ENCODE data around the gene PSMD13. TPM values are rescaled to one million over a fixed set of nuclear protein-coding genes. Genes with fewer than 3 reads are reported as not detected.

PSMD13 gene
- total RNA-seq, 2 experiments from 2014 or later = 246 to 250 TPM

DNA sequence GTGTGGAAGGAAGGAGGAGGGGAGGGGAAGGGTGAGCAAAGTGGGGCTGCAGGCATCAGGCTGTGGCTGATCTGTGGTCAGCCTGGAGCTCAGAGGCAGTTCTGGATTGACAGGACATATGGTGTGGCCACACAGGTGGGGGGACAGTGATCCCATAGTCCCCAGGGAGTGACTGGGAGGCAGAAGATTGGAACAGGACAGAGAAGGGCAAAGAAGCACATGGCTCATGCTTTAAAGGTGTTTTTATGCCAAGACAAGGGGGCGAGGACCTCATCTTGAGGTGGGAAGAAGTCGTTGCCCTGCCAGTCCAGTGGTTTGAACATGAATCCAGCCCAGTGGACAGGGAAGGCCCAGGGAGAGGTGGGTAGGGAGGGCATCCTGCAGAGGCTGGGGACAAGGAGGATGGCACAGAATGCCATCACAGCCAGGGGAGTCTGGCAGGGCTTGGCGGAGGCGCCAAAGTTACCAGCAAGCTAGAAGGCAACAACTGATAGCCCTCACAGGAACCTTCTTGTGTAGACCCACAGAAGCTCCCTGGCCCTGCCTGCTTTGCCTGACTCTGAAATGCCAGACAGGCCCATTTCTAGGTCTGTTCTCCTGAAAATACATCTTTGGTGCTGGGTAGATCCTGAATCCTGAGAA lies 32.7 kb upstream of the PSMD13 start:
- ChIA-PET POLR2A (no interaction called here), CTCF (no interaction called here)

DNA sequence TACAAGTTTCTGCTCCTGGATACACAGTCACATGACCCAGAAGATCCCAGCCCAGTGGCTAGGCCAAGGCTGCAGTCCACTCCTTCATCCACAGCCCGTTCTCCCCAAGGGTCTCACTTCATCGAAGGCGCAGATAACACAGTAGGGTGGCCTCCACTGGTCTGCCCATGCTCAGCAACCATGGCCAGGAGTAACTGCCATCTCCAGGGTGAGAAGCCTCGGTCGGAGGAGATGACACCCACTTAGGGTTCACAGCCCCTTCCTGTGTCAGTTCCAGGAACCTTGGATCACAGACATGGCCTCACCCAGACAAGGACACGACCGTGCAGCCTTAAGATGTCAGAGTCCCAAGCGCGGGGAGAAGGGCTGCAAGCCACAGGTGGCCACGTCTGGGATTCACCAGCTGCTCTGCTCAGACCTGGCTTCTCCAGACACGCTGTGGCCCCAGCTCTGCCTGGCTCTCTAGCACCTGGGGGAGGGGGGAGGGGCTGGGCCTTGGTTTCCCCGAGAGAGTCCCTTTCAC lies 32.1 kb upstream of the PSMD13 start:
- CTCF ChIA-PET = no interaction called here
- POLR2A ChIA-PET = no interaction called here

DNA sequence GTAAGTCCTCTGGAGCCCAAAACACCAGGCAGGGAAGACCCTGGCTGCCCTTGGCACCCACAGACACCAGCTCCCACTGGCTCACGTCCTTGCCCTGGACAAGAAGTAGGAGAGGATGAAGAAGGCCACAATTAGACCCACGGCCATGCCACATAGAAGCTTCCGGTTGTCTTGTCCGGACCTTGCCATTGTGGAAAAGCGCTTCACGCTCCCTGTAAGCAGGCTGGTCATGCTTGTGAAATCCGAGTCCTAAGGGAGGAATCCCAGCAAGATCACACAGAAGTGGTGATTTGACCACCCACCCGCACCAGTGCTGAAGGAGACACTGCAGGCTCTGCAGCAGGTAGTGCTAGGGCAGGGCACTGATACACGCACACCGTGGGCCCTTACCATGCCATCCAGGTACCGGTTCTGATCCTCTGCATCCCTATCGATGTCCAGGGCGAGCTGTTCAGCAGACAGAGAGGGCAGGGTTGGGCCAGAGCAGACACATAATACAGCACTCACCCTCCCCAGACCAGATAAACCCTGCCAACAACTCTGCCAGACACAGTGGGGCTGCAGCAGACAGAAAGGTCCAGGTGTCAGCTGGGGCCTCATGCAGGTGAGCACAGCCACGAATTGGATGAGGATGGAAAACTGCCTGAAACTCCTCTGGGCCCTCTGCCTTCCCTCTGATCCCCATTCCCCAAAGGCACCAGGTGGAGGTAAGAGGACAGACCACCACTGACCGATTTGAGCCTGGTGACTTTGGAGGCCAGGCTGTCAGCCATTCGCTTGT lies 31.4 kb upstream of the PSMD13 start:
- POLR2A ChIA-PET = interaction anchor here (1.1 to 1.3 kb wide), 2 partner anchors 14 to 63 kb away, joined by 3 to 4 read pairs; no protein-coding TSS in a partner anchor

DNA sequence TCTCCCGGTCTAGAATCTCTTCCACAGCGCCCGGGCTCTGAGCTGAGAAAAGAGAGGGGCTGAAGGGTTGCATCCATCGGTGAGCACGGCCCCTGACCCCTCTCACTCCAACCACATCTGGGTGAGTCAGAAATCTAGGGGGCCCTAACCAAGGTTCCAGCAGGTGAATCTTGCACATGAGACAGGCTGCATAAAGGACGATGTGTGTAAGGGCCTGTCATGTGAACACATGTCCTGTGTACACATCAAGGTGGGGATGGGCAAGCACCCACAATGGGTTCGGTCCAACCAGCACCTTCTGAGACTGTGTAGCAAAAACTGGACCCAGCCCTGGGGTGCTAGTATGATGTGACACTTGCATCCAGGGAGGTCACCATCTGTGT lies 30.8 kb upstream of the PSMD13 start:
- ChIA-PET POLR2A (interaction anchor here (1.1 to 1.4 kb wide), 3 partner anchors 13 to 134 kb away, joined by 3 to 4 read pairs (median 3); no protein-coding TSS in a partner anchor), CTCF (interaction anchor here (0.8 to 0.9 kb wide), 2 partner anchors 31 to 62 kb away, joined by 3 read pairs; partner anchors contain the start of gene PSMD13)

More for the DNA sequence above, 31.4 kb upstream of the PSMD13 start:
- CTCF ChIA-PET = interaction anchor here (0.8 kb wide), 1 partner anchor 63 kb away, joined by 3 read pairs; no protein-coding TSS in a partner anchor

DNA sequence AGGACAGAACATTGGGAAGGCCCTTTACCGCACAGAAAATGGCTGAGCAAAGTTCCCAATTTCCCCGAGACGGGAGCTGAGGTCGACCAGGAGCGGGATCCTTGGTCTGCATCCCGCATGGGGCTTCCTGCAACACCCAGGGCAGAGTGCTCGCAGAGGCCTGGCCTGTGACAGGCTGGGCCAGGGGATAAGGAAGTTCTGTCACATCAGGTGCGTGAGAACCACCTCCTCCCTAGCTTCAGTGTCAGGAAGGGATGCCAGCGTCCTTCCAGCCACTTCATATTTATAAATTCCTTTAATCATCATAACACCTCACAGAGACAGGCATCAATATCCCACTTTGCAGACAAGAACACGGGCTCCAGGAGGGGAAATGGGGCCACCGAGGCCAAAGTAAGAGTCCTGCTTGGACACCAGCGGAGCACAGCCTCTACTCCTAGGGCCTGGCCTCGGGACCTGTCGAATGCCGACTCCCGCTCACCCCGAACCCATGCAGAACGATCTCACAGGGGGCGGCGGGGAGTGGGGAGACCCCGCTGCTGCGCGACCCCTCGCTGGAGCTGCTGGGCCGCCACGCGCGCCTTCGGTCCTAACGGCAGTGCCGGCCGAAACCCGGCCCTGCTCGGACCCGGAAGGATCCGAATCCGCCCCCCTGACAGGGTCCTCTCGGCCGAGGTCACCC lies 30.1 kb upstream of the PSMD13 start:
- ChIA-PET CTCF (interaction anchor here (0.8 to 2.2 kb wide), 8 partner anchors 30 to 312 kb away, joined by 3 to 7 read pairs (median 3); partner anchors contain the start of gene PSMD13), POLR2A (interaction anchor here (0.5 to 1.4 kb wide), 11 partner anchors 10 to 242 kb away, joined by 3 to 10 read pairs (median 3); partner anchors contain the start of genes PSMD13 and SIRT3)

DNA sequence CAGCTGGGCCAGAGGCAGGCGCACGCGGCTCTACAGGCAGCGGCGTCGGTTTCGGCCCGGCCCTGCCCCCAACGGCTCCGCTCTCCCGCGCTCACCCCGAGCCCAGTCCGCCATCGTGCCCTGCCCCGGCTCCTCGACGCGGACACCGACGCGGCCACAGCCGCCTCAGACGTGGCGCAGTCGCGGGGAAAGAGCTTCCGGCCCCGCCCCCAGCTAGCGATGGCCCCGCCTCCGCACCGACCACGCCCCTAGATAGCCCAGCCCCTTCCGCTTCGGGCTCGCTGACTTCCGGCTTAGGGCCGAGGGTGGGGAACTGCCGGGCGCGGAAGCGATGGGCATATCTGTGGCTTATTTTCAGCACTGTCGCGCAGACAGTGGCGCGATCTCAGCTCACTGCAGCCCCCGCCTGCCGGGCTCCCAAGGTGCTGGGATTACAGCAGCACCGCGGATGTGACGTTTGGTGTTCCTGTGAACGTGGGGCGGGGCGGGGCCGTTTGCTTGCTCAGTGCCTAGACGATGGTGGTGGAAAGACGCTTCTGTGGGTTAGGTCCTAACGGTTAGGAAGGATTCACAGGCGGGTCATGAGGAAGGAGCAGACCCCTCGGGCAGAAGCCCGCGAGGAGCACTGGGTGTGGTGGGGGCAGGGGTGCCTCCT lies 29.4 kb upstream of the PSMD13 start, which contains the start of the genes BET1L and RIC8A:
BET1L (minus strand) TSS at position 192 of the 655 bp plus-strand sequence; CDS start at position 114, 78 bp downstream.
RIC8A (plus strand) TSS at position 501 of the 655 bp plus-strand sequence. CDS start 1,147 bp downstream, outside the sequence.
- POLR2A ChIA-PET = interaction anchor here (0.5 to 1.4 kb wide), 11 partner anchors 9 to 241 kb away, joined by 3 to 10 read pairs (median 3); partner anchors contain the start of genes PSMD13 and SIRT3
- CTCF ChIA-PET = interaction anchor here (0.9 to 2.2 kb wide), 7 partner anchors 30 to 312 kb away, joined by 3 to 7 read pairs (median 3); partner anchors contain the start of gene PSMD13

DNA sequence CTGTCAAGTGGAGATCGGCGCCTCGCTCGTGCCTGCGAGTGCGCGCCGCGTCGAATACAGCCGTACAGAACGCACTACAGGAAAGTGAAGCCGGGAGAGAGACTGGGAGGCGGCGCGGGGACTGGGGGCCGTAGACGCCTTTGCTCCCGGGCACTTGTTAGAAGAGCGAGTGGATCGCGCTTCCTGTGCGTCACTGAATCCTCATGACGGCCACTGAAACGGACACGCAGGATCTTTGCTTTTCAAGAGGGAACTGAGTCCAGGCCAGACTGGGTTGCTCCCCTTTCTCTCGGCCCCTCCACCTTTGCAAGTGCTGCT lies 29.0 kb upstream of the PSMD13 start:
- POLR2A ChIA-PET = interaction anchor here (0.5 to 1.3 kb wide), 9 partner anchors 9 to 241 kb away, joined by 3 to 10 read pairs (median 3); partner anchors contain the start of genes PSMD13 and SIRT3
- CTCF ChIA-PET = interaction anchor here (1.0 to 2.2 kb wide), 5 partner anchors 43 to 240 kb away, joined by 3 to 7 read pairs (median 3); no protein-coding TSS in a partner anchor

DNA sequence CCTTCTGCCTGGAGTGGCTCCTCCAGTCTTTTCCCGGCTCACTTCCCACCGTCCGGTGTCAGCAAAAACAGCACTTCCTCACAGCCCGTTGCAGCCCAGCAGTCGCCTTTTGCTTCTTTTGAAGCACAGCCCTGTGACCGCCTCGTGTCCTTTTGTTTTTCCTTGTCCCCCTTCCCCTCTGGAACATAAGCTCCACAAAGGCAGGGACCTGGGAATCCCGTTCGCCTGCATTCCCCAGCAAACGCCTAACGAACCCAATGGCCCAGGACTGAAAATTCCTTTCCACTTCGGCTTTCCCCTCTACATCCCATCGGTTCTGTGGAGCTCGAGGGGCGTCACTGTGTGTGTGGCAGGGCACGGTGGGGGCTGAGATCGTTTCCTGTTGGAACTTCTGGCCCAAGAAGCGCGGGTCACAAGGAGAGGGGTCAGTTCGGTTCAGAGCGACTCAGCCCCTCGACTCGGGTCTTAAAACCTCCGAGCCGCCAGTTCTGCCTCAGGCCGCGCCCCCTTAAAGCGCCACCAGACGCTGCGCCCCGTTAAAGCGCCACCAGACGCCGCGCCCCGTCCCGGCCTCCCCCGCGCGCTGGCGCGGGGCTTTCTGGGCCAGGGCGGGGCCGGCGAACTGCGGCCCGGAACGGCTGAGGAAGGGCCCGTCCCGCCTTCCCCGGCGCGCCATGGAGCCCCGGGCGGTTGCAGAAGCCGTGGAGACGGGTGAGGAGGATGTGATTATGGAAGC lies 28.4 kb upstream of the PSMD13 start:
- ChIA-PET POLR2A (no interaction called here), CTCF (interaction anchor here (1.1 to 2.2 kb wide), 4 partner anchors 21 to 151 kb away, joined by 3 to 7 read pairs (median 4); no protein-coding TSS in a partner anchor)

DNA sequence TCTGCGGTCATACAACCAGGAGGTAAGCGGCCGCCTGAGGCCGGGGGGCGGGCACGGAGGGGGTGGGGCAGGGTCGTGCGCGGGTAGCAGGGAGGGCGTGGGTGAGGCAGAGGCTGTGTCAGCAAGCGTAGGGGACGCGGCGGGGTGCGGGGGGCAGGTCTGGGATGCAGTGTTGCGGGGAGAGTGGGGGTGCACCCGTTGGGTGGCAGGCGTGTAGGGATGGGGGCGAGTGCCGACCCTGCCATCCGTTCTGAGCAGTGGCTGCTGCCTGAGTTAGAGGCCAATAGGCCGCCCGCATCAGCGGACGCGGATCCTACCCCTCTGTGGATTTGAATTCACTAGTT lies 27.9 kb upstream of the PSMD13 start:
- ChIA-PET CTCF (interaction anchor here (1.1 to 2.2 kb wide), 3 partner anchors 21 to 59 kb away, joined by 3 to 7 read pairs (median 4); no protein-coding TSS in a partner anchor), POLR2A (no interaction called here)

DNA sequence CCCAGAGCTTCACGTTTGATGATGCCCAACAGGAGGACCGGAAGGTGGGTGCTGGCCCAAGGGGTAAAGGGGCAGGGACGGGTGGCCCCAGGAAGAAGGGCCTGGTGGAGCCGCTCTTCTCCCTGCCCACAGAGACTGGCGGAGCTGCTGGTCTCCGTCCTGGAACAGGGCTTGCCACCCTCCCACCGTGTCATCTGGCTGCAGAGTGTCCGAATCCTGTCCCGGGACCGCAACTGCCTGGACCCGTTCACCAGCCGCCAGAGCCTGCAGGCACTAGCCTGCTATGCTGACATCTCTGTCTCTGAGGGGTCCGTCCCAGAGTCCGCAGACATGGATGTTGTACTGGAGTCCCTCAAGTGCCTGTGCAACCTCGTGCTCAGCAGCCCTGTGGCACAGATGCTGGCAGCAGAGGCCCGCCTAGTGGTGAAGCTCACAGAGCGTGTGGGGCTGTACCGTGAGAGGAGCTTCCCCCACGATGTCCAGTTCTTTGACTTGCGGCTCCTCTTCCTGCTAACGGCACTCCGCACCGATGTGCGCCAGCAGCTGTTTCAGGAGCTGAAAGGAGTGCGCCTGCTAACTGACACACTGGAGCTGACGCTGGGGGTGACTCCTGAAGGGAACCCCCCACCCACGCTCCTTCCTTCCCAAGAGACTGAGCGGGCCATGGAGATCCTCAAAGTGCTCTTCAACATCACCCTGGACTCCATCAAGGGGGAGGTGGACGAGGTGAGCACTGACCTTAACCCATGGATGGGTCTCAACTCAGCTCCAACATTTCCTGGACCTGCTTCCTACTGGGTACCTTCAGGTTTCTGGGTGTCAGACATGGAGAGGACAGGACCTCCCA lies 27.3 kb upstream of the PSMD13 start:
- POLR2A ChIA-PET = no interaction called here
- CTCF ChIA-PET = interaction anchor here (0.9 to 2.2 kb wide), 5 partner anchors 20 to 155 kb away, joined by 3 to 7 read pairs (median 4); no protein-coding TSS in a partner anchor

DNA sequence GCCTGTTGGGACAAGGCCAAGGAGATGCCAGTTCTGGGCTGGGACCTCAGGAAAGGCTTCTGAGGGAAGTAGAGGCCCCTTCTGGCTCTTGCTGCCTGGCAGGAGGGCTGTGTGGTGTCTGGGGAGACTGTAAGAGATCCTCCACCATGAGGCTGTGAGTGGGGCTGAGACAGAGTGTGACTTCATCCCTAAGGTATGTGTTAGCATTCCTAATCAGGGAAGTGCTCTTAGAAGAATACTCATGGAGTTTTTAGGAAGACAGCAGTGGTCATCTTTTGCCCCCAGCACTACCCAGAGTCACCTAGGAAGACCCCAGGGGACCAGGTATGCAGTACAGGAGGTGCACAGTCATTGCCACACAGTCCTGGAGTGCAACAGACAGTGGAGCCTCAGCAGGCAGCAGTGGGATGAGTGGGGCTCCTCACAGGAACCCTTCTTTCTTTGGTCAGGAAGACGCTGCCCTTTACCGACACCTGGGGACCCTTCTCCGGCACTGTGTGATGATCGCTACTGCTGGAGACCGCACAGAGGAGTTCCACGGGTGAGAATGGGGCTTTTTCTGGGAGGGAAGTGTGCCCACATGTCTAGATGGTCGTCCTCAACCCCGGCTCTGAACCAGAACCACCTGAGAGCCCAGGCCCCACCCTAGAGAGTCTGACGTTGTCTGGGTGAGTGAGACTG lies 26.5 kb upstream of the PSMD13 start:
- ChIA-PET CTCF (interaction anchor here (0.9 to 1.2 kb wide), 2 partner anchors 25 to 154 kb away, joined by 3 to 4 read pairs; no protein-coding TSS in a partner anchor), POLR2A (no interaction called here)

DNA sequence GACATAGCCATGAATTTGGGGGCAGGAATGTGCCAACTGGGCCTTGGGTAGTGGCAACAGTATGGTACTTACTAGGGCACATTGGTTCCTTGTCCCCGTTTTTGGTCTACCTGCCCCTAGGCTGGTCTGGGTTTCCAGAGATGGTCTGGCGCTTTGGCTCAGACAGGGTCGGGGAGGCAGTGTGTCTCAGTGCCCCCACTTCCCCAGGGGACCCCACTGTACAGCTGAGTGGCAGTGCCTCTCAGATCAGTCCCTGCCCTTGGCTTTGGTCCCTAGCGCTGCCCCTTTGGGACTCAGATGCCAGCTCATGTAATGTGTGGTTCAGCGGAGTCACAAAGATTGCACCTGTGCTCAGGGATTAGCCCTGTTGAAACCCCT lies 26.0 kb upstream of the PSMD13 start:
- ChIA-PET POLR2A (no interaction called here), CTCF (no interaction called here)

DNA sequence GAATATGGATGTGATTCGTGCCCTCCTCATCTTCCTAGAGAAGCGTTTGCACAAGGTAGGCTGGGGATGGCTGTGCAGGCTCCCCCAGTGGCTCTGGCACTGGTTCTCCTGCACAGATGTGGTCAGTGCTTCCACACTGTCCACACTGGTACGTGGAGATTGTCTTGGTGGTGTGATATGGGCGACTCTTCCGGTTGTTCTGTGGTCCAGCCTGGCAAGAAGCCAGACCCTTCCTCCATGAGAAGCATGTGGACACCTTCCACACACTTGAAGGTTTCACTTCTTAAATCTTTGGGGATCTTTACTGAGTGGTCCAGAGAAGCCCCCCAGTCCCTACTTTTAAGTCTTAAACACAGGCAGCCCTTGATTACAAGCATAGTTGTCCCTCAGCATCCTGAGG lies 25.5 kb upstream of the PSMD13 start:
- ChIA-PET CTCF (interaction anchor here (0.9 to 1.2 kb wide), 2 partner anchors 49 to 154 kb away, joined by 3 read pairs; no protein-coding TSS in a partner anchor), POLR2A (no interaction called here)

DNA sequence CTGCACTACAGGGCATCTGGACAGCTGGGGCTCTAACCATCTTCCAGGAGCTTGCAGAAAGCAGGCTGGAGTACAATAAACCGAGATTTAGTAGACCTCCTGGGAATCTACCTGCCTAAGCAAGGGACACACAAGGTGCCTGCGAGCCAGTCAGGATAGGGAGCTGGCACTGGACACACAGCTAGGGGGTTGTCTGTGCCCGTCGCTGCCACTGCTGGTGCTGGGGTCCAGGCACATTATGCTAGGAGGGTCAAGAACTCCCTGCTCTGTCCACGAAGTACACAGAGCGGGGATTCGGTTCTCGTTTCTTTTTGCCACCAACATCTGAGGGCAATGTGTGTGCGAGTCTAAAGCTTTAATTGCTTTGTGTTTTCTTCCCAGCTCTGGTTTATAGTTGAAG lies 25.0 kb upstream of the PSMD13 start:
- POLR2A ChIA-PET = no interaction called here
- CTCF ChIA-PET = interaction anchor here (0.9 to 1.2 kb wide), 2 partner anchors 48 to 153 kb away, joined by 3 read pairs; no protein-coding TSS in a partner anchor

DNA sequence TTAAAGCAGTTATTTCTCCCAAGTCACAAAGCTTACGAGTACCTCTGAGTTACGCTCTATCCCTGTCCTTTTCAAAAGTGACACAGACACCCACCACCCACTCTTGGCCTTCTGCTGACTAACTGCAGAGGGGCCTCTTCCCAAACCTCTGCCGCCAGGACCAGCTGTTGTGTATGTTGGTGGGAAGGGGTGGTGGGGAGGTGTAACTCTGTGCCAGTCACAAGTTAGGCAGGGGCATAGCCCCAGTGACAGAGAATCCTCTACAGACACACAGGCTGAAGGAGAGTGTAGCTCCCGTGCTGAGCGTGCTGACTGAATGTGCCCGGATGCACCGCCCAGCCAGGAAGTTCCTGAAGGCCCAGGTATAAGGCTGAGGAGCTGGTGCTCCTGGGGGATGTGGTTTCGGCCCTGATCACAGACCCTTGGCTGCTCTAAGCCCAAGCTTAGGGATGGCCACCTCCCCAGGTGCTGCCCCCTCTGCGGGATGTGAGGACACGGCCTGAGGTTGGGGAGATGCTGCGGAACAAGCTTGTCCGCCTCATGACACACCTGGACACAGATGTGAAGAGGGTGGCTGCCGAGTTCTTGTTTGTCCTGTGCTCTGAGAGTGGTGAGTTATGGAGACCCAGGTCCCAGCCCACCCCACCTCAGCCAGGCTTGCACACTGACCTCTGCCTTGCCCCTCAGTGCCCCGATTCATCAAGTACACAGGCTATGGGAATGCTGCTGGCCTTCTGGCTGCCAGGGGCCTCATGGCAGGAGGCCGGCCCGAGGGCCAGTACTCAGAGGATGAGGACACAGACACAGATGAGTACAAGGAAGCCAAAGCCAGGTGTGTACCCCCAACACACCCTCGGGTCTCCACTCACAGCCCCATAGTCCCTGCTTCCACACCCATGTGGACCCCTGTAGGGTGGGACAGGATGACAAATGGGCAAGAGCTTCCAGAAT lies 24.4 kb upstream of the PSMD13 start:
- ChIA-PET CTCF (interaction anchor here (0.8 to 1.2 kb wide), 3 partner anchors 10 to 153 kb away, joined by 3 to 4 read pairs (median 3); no protein-coding TSS in a partner anchor), POLR2A (interaction anchor here (1.1 kb wide), 1 partner anchor 202 kb away, joined by 4 read pairs; the partner anchor contains the start of gene SIGIRR)
